ENCODE data around the gene FBXO10.

GRCh38 chr9:37564916-37565315 is 11.3 kb downstream of the FBXO10 start:
- TF ChIP-seq, protein P1, sequence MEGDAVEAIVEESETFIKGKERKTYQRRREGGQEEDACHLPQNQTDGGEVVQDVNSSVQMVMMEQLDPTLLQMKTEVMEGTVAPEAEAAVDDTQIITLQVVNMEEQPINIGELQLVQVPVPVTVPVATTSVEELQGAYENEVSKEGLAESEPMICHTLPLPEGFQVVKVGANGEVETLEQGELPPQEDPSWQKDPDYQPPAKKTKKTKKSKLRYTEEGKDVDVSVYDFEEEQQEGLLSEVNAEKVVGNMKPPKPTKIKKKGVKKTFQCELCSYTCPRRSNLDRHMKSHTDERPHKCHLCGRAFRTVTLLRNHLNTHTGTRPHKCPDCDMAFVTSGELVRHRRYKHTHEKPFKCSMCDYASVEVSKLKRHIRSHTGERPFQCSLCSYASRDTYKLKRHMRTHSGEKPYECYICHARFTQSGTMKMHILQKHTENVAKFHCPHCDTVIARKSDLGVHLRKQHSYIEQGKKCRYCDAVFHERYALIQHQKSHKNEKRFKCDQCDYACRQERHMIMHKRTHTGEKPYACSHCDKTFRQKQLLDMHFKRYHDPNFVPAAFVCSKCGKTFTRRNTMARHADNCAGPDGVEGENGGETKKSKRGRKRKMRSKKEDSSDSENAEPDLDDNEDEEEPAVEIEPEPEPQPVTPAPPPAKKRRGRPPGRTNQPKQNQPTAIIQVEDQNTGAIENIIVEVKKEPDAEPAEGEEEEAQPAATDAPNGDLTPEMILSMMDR (IDR thresholded peaks at IDR 0.05; ENCODE audit: insufficient read depth, low read length), result no peak
- TF ChIP-seq, protein P2, sequence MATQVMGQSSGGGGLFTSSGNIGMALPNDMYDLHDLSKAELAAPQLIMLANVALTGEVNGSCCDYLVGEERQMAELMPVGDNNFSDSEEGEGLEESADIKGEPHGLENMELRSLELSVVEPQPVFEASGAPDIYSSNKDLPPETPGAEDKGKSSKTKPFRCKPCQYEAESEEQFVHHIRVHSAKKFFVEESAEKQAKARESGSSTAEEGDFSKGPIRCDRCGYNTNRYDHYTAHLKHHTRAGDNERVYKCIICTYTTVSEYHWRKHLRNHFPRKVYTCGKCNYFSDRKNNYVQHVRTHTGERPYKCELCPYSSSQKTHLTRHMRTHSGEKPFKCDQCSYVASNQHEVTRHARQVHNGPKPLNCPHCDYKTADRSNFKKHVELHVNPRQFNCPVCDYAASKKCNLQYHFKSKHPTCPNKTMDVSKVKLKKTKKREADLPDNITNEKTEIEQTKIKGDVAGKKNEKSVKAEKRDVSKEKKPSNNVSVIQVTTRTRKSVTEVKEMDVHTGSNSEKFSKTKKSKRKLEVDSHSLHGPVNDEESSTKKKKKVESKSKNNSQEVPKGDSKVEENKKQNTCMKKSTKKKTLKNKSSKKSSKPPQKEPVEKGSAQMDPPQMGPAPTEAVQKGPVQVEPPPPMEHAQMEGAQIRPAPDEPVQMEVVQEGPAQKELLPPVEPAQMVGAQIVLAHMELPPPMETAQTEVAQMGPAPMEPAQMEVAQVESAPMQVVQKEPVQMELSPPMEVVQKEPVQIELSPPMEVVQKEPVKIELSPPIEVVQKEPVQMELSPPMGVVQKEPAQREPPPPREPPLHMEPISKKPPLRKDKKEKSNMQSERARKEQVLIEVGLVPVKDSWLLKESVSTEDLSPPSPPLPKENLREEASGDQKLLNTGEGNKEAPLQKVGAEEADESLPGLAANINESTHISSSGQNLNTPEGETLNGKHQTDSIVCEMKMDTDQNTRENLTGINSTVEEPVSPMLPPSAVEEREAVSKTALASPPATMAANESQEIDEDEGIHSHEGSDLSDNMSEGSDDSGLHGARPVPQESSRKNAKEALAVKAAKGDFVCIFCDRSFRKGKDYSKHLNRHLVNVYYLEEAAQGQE (IDR thresholded peaks at IDR 0.05; ENCODE audit: insufficient replicate concordance, low read depth), result no peak
